LNCaP clone FGC (cell line): Measurements from ENCODE around the gene SERINC5.

Source experiments
- DNase-seq: peaks from one replicate; pipeline ENCODE4 v3.0.0-alpha.2; 2011; ENCODE audit warnings: low read depth
- H3K4me3 ChIP-seq: 2 replicates; pipeline ENCODE4 v1.5.1; 2011; ENCODE audit warnings: mild to moderate bottlenecking, low read depth, low read length, control low read depth
- TF ChIP-seq, protein P1 (sequence below): IDR thresholded peaks from 2 replicates; pipeline ENCODE4 v1.5.1; 2012; ENCODE audit warnings: mild to moderate bottlenecking; ENCODE audit not compliant: control insufficient read depth, insufficient read depth; ENCODE audit errors: extremely low read depth

SERINC5 gene

DNA sequence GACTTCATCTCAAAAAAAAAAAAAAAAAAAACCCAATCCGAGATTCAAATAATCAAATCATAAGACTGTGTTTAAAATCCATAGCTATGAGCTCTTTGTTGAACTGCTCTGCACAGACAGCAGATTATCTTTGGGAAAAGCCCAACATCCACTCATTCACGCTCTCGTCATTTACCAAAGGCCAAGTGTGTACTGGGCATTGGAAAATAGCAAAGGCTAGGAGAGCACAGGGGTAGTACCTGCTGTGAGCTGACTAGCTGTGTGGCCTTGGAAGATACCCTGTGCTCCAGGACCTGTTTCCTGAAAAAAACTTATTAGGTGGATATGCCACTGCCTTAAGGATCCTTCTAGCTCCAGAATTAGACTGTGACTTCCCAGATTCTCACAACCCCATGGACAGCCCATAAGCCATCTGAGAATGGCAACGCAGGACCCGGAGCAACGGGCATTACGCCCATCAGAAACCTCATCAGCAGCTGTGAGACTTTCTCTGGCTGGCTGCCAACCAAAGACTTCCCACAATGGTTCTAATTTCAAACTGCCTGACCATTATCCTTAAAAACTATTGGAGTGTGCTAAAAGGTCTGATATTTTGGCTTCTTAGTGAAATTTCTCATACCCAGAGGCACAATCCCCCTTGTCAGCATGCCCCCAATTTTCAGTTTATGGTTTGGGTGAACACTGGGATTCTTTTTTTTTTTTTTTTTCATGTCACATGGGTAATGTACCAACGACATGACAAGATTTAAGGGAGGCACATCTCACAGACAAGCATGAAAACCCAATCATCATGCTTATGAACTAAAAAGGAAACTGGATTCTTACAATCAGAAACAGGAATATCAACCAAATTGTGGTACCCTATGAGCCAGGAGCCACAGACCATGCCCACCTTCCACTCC lies 16.8 kb downstream of the SERINC5 start:
- no peak for DNase-seq
- TF ChIP-seq, protein P1, sequence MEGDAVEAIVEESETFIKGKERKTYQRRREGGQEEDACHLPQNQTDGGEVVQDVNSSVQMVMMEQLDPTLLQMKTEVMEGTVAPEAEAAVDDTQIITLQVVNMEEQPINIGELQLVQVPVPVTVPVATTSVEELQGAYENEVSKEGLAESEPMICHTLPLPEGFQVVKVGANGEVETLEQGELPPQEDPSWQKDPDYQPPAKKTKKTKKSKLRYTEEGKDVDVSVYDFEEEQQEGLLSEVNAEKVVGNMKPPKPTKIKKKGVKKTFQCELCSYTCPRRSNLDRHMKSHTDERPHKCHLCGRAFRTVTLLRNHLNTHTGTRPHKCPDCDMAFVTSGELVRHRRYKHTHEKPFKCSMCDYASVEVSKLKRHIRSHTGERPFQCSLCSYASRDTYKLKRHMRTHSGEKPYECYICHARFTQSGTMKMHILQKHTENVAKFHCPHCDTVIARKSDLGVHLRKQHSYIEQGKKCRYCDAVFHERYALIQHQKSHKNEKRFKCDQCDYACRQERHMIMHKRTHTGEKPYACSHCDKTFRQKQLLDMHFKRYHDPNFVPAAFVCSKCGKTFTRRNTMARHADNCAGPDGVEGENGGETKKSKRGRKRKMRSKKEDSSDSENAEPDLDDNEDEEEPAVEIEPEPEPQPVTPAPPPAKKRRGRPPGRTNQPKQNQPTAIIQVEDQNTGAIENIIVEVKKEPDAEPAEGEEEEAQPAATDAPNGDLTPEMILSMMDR = no peak
- H3K4me3 ChIP-seq = no peak overlapping the region

DNA sequence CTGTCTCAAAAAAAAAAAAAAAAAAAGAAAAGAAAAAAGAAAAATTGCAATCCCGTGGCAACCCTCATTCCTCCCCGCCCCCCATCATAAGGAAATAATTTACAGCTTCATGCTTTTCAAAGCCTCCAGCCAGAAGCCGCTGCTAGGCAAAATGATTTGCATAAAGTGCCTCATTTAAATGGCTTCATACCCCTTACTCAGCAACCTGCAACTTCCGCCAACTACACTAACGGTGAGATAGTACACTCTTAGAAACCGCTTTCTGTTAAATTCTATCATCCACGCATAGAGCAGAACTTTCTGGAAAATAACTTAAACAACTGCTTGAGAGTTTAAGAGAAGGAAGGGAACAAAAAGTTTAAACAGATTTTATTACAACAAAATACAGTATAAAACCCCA lies 17.8 kb downstream of the SERINC5 start:
- H3K4me3 ChIP-seq = no peak overlapping the region
- DNase-seq = no peak
- TF ChIP-seq, protein P1 = no peak

DNA sequence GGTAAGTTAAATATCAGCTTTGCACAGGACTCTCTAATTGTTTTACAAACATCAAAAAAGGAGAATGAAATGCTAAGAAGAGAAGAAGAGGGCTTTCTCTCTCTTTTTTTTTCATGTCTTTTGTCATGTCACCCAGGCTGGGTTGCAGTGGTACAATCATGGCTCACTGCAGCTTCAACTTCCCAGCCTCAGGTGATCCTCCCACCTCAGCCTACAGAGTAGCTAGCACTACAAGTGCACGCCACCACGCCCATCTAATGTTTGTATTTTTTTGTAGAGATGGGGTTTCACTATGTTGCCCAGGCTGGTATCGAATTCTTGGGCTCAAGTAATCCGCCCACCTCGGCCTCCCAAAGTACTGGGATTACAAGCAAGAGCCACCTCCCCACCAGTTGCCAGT lies 18.6 kb downstream of the SERINC5 start:
- no peak overlapping the region for H3K4me3 ChIP-seq
- TF ChIP-seq, protein P1 = no peak
- no peak for DNase-seq

DNA sequence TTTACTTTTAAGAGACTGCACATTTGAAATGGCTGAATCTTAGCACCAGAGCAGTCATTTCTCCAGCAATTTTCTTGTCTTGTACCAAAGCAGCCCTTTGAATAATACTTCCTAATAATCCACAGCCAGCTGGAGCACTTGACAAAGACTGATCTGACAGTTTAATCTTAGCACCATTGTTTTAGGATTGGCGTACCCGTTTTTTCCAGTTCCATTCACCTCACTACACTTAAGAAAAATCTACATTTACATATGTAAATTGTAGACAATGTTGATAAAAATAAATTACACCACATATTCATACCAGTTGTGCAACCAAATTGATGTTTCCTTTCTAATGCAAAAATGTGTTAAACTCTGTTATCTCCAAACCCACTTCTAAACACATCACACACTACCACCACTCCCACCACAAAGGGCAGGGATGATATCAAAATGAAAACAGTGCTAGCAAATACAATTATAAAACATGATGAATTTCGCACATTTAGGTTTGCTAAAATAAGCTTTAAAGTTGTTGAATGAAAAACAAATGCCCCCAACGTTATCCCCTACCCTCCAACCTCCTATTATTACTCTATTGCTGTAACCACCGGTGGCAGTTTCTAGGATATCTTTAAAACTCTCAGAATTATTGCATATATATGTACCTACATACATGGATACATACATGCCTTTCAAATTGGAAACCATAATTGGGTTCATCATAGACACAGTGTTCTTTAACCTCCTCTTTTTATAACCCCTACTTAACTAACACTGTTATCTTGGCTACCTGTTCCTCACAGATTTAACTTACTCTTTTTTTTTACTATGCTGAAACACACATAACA lies 21.5 kb downstream of the SERINC5 start:
- no peak for DNase-seq
- TF ChIP-seq, protein P1 = no peak
- H3K4me3 ChIP-seq = no peak overlapping the region

DNA sequence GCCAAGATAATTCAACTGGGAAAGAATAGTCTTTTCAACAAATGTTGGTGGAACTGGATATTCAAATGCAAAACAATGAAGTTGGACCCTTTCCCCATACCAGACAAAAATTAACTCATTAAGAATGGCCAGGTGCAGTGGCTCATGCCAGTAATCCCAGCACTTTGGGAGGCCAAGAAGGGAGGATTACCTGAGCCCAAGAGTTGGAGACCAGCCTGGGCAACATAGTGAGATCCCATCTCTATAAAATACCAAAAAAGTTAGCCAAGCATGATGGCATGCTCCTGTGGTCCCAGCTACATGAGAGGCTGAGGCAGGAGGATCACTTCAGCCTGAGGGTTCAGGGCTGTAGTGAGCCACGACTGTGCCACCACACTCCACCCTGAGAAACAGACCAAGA lies 24.2 kb downstream of the SERINC5 start:
- no peak overlapping the region for H3K4me3 ChIP-seq
- TF ChIP-seq, protein P1 = no peak
- DNase-seq = no peak

DNA sequence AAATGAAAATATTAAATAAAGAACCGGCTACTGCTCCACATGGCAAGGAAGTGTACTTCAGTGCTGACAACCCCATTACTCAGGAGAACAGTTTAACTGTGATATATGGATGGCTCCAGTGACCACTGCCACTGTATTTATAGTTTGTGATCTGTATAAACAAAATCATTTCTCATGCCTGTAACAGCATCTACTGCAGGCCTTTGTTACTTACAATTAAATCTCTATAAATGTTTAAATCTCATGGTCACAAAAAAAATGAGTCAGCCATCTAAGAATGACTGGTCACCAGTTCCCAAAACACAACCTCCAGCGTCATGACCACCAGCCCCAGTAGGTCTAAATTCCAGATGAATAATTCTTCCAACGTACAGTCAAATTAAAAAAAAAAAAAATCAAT lies 24.6 kb downstream of the SERINC5 start:
- no peak for DNase-seq
- H3K4me3 ChIP-seq = no peak overlapping the region

More for the DNA sequence above, 24.6 kb downstream of the SERINC5 start:
- TF ChIP-seq, protein P1 = no peak
